Measurements from ENCODE around the gene CISD2. TPM values are rescaled to one million over a fixed set of nuclear protein-coding genes. Genes with fewer than 3 reads are reported as not detected.
"Not testable (repeated sequence)": the region's sequence is repeated elsewhere in the genome, so short reads cannot be mapped to it uniquely, and the experiment has no call there.

CISD2 gene
- total RNA-seq, 1 donor from 2014 or later = 30.4 TPM

GRCh38 chr4:102860611-102861324, 8.0 kb upstream of the CISD2 start:
- no peak for DNase-seq (ENCODE audit: low read depth)
- Histone ChIP-seq H3K4me3 (ENCODE audit: low read depth, low read length) (no peak overlapping the region), H3K27me3 (ENCODE audit: control insufficient read depth, insufficient read depth, low read length) (no peaks in the 10 kb centered on the region), H3K36me3 (ENCODE audit: control insufficient read depth, insufficient read depth, low read length) (no peaks in the 10 kb centered on the region)
- TF ChIP-seq CTCF (IDR thresholded peaks at IDR 0.05; ENCODE audit: insufficient read depth, low read length, poor library complexity, severe bottlenecking) = no peak

DNA sequence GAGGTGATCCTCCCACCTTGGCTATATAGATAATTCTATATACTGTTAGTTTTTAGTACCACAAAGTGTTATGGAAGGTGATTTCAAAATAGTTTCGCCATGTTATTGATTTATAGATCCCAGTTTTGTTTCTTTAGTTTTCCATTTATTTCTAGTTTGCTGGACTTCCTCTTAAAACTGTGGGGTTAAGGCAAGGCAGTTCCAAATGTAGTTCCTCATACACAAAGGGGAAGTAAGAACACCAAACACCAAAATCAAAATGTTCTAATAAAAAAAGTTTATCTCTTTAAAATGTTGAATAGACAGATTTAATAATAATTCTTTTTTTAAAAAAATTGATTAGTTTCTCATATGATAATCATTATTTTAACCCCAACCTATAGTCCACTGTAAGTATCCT, 6.8 kb upstream of the CISD2 start:
- TF ChIP-seq CTCF (IDR thresholded peaks at IDR 0.05; ENCODE audit: insufficient read depth, low read length, poor library complexity, severe bottlenecking) = no peak
- no peaks in the 10 kb centered on the region for H3K36me3 ChIP-seq (ENCODE audit: control insufficient read depth, insufficient read depth, low read length)
- no peaks in the 10 kb centered on the region for H3K27me3 ChIP-seq (ENCODE audit: control insufficient read depth, insufficient read depth, low read length)
- H3K4me3 ChIP-seq (ENCODE audit: low read depth, low read length) = no peak overlapping the region
- DNase-seq (ENCODE audit: low read depth) = no peak

DNA sequence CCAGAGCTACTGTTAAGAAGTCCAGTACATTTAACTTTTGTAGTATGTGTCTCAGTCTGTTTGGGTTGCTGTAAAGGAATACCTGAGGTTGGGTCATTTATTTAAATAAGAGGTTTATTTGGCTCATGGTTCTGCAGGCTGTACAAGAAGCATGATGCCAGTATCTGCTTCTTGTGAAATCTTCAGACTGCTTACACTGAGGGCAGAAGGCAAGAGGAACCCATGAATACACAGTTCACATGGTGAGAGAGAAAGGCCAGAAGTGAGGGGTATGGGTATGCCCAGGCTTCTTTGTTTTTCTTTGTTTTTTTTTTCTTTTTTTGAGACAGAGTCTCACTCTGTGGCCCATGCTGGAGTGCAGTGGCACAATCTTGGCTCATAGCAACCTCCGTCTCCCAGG, 6.0 kb upstream of the CISD2 start:
- no peak for TF ChIP-seq CTCF (IDR thresholded peaks at IDR 0.05; ENCODE audit: insufficient read depth, low read length, poor library complexity, severe bottlenecking)
- DNase-seq (ENCODE audit: low read depth) = no peak
- Histone ChIP-seq H3K36me3 (ENCODE audit: control insufficient read depth, insufficient read depth, low read length) (no peaks in the 10 kb centered on the region), H3K4me3 (ENCODE audit: low read depth, low read length) (no peak overlapping the region), H3K27me3 (ENCODE audit: control insufficient read depth, insufficient read depth, low read length) (no peaks in the 10 kb centered on the region)

DNA sequence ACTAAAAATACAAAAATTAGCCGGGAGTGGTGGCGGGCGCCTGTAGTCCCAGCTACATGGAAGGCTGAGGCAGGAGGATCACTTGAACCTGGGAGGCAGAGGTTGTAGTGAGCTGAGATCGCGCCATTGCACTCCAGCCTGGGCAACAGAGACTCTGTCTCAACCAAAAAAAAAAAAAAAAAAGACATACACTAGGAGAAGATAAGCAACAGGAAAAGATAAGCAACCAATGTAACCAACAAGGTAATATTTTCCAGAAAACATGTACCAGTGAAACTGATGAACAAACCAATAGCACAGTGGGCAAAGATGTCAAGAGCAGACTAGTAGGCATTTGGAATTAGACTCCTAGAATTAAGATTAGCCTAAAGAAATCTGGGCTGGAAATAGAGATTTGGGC, 3.5 kb upstream of the CISD2 start:
- H3K27me3 ChIP-seq (ENCODE audit: control insufficient read depth, insufficient read depth, low read length); H3K4me3 ChIP-seq (ENCODE audit: low read depth, low read length); H3K36me3 ChIP-seq (ENCODE audit: control insufficient read depth, insufficient read depth, low read length); DNase-seq (ENCODE audit: low read depth): not testable (repeated sequence)

DNA sequence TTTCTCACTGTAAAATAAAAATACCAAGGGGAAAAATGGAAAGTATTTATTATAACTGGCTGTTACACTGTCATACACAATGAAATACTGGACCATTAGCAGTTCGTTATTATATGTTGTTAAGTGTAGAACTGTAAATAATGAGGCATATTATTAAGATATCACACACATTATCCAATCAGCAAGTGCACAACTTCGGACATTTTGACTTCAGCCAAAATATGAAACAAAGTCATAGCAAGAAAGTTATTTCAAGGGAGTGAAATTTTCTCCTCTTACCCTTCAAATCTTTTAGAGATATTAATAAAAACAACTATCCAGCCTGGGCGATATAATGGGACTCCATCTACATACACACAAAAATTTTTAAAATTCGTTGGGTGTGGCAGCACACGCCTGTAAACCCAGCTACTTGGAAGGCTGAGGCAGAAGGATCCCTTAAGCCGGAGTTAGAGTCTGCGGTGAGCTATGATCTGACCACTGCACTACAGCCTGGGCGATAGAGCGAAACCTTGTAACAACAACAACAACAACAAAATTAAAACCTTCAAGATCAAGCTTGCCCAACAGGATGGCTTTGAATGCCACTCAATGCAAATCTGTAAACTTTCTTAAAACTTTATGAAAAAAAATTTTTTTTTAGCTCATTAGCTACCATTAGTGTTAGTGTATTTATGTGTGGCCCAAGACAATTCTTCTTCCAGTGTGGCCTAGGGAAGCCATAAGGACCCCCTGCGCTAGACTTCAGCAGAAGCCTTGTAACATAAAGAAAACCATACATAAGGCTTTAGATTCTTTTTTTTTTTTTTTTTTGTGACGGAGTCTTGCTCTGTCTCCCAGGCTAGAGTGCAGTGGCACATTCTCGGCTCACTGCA, 1.3 kb upstream of the CISD2 start:
- Histone ChIP-seq H3K4me3 (ENCODE audit: low read depth, low read length) (peak overlapping the region; percentile 87), H3K36me3 (ENCODE audit: control insufficient read depth, insufficient read depth, low read length) (no peaks in the 10 kb centered on the region), H3K27me3 (ENCODE audit: control insufficient read depth, insufficient read depth, low read length) (no peaks in the 10 kb centered on the region)
- no peak for TF ChIP-seq CTCF (IDR thresholded peaks at IDR 0.05; ENCODE audit: insufficient read depth, low read length, poor library complexity, severe bottlenecking)
- no peak for DNase-seq (ENCODE audit: low read depth)

DNA sequence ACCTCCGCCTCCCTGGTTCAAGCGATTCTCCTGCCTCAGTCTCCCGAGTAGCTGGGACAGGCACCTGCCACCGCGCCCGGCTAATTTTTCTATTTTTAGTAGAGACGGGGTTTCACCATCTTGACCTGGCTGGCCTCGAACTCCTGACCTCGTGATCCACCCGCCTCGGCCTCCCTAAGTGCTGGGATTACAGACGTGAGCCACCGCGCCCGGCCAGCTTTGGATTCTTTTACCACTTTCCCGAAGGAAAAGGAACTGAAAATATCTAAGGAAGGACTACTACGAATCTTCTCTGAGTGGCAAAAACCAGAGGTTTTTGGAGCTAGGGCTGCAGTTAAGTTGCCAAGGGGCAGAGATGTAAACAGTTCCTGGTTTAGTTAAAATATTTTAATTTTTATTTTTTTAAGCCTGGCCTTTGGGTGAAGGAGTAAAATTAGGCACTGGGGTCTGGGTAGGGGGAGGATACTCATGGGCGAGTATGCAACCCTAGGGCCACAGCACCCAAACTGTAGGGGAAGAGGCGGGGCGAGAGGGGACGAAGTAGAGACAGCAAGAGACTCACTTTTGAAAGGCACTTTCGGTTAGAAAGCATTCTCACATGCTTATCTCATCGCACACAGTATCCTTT, 525 bp upstream of the CISD2 start:
- TF ChIP-seq CTCF (IDR thresholded peaks at IDR 0.05; ENCODE audit: insufficient read depth, low read length, poor library complexity, severe bottlenecking) = no peak

More for the DNA sequence above, 525 bp upstream of the CISD2 start:
- Histone ChIP-seq H3K27me3 (ENCODE audit: control insufficient read depth, insufficient read depth, low read length) (no peaks in the 10 kb centered on the region), H3K4me3 (ENCODE audit: low read depth, low read length) (peak overlapping the region; percentile 87), H3K36me3 (ENCODE audit: control insufficient read depth, insufficient read depth, low read length) (no peaks in the 10 kb centered on the region)
- DNase-seq (ENCODE audit: low read depth) = no peak
